Astrocyte of the spinal cord (primary cell): ENCODE data around the gene PDCL2.
"Not testable (repeated sequence)": the region's sequence is repeated elsewhere in the genome, so short reads cannot be mapped to it uniquely, and the experiment has no call there.

Source experiments
- DNase-seq: peaks from one replicate; pipeline ENCODE4 v3.0.0; 2011; ENCODE audit warnings: low read depth, low spot score
- H3K4me3 ChIP-seq: 2 replicates; pipeline ENCODE4 v1.5.1; 2011; ENCODE audit warnings: low read depth, mild to moderate bottlenecking, low read length, moderate library complexity
- in situ Hi-C: cut with HindIII; loops from 2 replicates; pipeline ENCODE4 v1.10.0; 2017; ENCODE audit warnings: low sequenced_read_pairs
- TF ChIP-seq, protein P1 (sequence below): IDR thresholded peaks from 2 replicates; pipeline ENCODE4 v1.5.1; 2012; ENCODE audit warnings: low read depth, mild to moderate bottlenecking, low read length, inconsistent platforms

Gene PDCL2

DNA sequence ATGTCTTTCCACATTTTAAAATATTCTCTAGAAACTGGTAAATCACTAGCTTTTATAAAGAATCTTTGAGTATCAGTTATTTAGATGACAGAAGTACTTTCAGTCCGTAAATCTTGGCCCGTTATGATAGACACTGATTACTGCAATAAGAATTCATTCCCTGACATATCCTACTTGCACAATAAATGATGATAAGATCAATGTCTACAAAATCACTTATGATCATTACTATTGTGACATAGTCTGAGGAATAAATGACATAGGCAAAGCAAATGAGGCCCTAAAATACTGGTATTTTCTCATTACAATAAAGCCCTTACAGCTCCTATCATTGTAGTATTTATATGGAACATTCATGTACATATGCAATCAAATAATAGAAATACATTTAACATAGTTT lies 6.6 kb upstream of the PDCL2 start:
- in situ Hi-C loops: no loop called here
- TF ChIP-seq, protein P1, sequence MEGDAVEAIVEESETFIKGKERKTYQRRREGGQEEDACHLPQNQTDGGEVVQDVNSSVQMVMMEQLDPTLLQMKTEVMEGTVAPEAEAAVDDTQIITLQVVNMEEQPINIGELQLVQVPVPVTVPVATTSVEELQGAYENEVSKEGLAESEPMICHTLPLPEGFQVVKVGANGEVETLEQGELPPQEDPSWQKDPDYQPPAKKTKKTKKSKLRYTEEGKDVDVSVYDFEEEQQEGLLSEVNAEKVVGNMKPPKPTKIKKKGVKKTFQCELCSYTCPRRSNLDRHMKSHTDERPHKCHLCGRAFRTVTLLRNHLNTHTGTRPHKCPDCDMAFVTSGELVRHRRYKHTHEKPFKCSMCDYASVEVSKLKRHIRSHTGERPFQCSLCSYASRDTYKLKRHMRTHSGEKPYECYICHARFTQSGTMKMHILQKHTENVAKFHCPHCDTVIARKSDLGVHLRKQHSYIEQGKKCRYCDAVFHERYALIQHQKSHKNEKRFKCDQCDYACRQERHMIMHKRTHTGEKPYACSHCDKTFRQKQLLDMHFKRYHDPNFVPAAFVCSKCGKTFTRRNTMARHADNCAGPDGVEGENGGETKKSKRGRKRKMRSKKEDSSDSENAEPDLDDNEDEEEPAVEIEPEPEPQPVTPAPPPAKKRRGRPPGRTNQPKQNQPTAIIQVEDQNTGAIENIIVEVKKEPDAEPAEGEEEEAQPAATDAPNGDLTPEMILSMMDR: no peak
- no peak overlapping the region for H3K4me3 ChIP-seq
- DNase-seq: no peak

DNA sequence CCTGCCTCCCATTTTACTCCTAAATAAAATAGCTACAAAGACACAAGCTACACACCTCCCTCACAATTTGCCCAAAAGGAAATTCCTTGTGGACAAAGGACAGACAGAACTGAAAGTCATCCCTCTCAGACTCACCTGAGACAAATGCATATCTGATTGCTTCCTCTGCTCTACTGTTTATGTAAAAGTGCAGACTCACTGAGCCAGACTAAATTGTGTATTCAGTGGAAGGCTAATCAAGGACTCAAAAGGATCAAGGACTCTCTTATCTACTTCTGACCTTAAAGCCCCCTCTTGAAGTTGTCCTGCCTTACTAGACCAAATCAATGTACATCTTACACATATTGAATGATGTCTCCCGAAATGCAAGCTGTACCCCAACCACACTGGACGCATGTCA lies 3.9 kb downstream of the PDCL2 start:
- in situ Hi-C loops: no loop called here
- no peak overlapping the region for H3K4me3 ChIP-seq
- TF ChIP-seq, protein P1: no peak
- no peak for DNase-seq

DNA sequence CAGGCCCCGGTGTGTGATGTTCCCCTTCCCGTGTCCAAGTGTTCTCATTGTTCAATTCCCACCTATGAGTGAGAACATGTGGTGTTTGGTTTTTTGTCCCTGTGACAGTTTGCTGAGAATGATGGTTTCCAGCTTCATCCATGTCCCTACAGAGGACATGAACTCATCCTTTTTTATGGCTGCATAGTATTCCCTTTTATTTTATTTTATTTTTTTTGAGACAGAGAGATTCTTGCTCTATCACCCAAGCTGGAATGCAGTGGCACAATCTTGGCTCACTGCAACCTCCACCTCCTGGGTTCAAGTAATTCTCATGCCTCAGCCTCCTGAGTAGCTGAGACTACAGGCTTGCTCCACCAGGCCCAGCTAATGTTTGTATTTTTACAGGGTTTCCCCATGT lies 9.3 kb downstream of the PDCL2 start:
- DNase-seq, H3K4me3 ChIP-seq, in situ Hi-C loops: not testable (repeated sequence)

DNA sequence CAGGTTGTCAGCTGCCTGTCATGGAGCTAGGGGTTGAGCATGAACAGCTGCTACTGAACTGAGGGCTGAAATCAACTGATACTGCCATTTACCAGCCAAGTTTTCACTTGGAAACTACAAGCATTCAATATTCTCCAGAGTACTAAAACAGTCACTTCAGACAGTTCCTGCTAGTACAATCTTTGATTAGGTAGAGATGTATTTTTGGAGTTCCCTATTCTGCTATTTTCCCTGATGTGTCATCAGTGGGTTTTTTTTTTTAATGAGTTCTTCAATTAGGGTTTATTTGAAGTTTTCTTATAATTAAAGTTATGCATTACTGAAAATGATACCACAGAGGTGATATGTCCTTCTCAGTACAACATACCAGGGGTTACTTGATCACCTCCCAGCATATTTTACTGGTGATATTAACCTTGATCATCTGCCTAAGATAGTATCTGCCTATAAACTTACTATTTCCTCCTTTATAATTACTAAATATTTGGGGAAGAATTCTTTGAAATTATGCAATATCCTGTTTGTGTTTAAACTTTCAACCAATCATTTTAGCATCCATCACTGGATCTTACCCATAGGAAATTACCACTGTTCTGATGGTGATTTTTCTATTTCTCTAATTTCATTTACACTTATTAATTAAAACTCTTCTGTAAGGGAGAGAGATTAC lies 13.6 kb downstream of the PDCL2 start:
- no peak for DNase-seq
- in situ Hi-C loops: no loop called here
- no peak overlapping the region for H3K4me3 ChIP-seq
- TF ChIP-seq, protein P1: no peak

DNA sequence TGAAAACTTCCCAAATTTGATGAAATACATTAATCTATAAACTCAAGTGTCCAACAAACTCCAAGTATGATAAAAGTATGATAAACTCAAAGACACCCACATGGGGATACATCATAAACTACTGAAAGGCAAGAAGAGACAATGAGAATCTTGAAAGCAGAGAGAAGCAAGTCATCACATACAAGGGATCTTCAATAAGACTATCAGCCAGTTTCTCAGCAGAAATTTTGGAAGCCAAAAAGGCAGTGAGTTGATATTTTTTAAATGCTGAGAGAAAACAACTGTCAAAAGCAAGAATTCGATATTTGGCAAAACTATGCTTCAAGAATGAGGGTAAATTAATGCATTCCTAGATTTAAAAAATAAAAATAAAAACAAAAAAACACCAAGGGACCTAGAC lies 16.5 kb downstream of the PDCL2 start:
- in situ Hi-C loops: no loop called here
- no peak for DNase-seq
- H3K4me3 ChIP-seq: no peak overlapping the region
- TF ChIP-seq, protein P1: no peak

DNA sequence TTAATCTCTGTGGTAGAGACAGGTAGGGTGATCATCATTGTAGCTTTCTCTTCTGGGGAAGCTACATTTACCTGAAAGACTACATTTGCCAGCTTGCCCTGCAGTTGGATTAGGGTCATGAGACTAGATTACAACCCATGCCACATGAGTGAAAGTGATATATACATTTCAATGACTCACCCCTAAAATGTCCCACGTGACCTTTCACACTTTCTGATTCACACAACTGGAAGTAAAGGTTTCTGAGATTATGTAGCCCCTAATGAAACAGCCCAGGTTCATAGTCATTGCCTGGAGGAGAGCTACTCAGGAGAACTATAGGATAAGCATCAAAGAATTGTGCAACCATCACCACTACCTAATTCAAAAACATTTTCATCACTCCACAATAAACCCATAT lies 17.8 kb downstream of the PDCL2 start:
- in situ Hi-C loops: no loop called here
- H3K4me3 ChIP-seq: no peak overlapping the region
- DNase-seq: no peak
- TF ChIP-seq, protein P1: no peak

DNA sequence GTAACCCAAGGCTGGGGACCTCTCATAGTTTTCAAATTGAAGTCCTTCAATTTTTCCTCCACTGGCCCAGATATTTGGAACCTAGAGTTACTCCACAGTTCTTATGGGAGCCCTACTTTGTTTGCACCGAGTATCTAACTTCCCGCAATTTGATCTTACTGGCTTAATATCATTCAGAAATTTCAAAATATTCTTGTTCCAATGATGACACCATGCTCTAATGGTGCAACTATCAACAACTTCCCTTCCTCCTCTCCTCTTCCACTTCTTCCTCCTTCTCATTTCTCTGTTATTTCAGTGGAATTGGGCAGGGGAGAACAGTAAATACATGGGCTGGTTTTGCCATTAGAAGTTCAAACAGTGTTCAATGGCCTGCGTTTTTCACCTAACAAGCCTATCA lies 20.2 kb downstream of the PDCL2 start:
- in situ Hi-C loops: no loop called here
- H3K4me3 ChIP-seq: no peak overlapping the region
- no peak for DNase-seq
- TF ChIP-seq, protein P1: no peak
